Measurements from ENCODE around the gene YTHDC1. TPM values are rescaled to one million over a fixed set of nuclear protein-coding genes. Genes with fewer than 3 reads are reported as not detected.
A peak's percentile ranks its signal among the peaks of the same experiment; 100 is the strongest.

YTHDC1 gene
- total RNA-seq, 6 experiments from 2014 or later = 41.3 to 51.8 (median 50.1) TPM

DNA sequence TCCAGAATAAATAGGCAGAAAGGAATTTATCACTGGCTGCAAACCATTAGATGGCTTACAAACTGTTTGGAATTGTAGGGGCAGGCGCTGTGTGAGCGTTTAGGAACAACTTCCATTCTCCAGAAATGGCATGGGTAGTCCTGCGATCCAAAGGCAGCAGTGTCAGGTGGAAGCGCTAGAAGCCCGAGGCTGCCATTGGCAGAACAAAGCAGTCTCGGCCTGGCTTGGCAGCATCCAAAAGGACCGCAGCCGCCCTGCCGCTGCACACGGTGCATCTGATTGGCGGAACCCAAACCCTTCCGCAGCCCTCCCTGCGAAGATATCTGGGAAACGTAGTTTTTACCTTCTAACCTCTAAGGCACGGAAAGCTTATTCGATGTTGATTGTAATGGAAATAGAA is 23.6 kb upstream of the YTHDC1 start:
- H3K27ac Mint-ChIP-seq = no peak overlapping the region
- no peaks in the 10 kb centered on the region for H3K36me3 Mint-ChIP-seq (ENCODE audit: low read depth)
- no peak for DNase-seq
- peak overlapping the region; percentile 73; the same call in 1 of the 2 replicates for H3K4me3 Mint-ChIP-seq
- H3K9me3 Mint-ChIP-seq = no peaks in the 10 kb centered on the region
- H3K4me1 Mint-ChIP-seq (ENCODE audit: low read depth) = peaks cover 42% of the 10 kb centered on the region
- peaks cover 3% of the 10 kb centered on the region; the same call in 1 of the 2 replicates for H3K27me3 Mint-ChIP-seq (ENCODE audit: insufficient read depth)
- TF ChIP-seq, protein P1, sequence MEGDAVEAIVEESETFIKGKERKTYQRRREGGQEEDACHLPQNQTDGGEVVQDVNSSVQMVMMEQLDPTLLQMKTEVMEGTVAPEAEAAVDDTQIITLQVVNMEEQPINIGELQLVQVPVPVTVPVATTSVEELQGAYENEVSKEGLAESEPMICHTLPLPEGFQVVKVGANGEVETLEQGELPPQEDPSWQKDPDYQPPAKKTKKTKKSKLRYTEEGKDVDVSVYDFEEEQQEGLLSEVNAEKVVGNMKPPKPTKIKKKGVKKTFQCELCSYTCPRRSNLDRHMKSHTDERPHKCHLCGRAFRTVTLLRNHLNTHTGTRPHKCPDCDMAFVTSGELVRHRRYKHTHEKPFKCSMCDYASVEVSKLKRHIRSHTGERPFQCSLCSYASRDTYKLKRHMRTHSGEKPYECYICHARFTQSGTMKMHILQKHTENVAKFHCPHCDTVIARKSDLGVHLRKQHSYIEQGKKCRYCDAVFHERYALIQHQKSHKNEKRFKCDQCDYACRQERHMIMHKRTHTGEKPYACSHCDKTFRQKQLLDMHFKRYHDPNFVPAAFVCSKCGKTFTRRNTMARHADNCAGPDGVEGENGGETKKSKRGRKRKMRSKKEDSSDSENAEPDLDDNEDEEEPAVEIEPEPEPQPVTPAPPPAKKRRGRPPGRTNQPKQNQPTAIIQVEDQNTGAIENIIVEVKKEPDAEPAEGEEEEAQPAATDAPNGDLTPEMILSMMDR (IDR thresholded peaks at IDR 0.05) = no peak

DNA sequence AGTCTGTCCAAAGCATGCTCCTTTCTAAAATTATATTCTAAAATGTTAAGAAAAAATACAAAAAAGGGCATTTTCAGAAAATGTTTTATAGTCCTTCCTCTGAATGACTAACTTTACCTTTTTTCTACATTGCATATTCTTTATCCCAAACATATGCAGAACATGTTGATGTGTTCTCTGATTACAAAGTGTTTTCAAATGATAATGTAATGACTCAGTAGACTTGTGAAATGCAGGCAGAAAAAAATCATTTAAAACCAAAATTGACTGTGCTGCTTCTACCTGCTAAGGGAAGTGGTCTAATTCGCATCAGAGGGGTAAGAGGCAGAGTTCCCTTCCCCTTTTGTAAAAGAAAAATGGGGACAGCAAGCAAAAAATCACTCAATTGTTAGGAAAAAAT is 22.7 kb upstream of the YTHDC1 start:
- H3K27ac Mint-ChIP-seq = peak overlapping the region; percentile 27; the same call in 1 of the 2 replicates
- peak; percentile 15 for DNase-seq
- peaks cover 51% of the 10 kb centered on the region for H3K4me1 Mint-ChIP-seq (ENCODE audit: low read depth)
- H3K9me3 Mint-ChIP-seq = no peaks in the 10 kb centered on the region
- peaks cover 3% of the 10 kb centered on the region; the same call in 1 of the 2 replicates for H3K27me3 Mint-ChIP-seq (ENCODE audit: insufficient read depth)
- H3K36me3 Mint-ChIP-seq (ENCODE audit: low read depth) = no peaks in the 10 kb centered on the region
- H3K4me3 Mint-ChIP-seq = peak overlapping the region; percentile 19; the same call in 1 of the 2 replicates
- TF ChIP-seq, protein P1 (IDR thresholded peaks at IDR 0.05) = no peak

DNA sequence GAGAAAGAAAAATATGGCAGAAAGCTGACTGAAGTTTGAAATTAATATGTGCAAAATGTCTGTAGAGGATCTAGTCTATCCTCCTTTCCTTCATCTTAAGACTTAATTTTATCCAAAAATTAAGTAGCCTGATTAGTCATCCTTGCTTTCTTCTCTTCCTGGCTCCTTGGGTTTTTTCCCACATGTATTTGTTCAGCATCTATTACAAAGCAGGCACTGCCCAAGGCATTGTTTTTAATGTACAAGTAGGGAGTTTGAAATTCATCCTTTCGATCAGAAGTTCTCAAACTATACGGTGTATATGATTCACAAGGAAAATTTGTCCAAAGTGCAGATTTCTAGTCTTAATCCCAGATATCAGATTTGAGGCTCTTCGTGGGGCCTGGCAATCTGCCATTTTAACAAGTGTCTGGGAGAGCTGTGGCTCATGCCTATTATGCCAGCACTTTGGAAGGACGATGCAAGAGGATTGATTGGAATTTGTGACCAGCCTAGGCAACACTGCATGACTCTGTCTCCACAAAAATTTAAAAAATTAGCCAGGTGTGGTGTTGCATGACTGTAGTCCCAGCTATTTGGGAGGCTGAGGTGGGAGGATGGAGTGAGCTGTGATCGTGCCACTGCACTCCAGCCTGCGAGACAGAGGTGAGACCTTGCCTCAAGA is 19.4 kb upstream of the YTHDC1 start:
- H3K4me1 Mint-ChIP-seq (ENCODE audit: low read depth) = peaks cover 49% of the 10 kb centered on the region
- peaks cover 9% of the 10 kb centered on the region for H3K36me3 Mint-ChIP-seq (ENCODE audit: low read depth)
- peak overlapping the region; percentile 75 for H3K4me3 Mint-ChIP-seq
- no peaks in the 10 kb centered on the region; the same call in none of the 2 replicates for H3K27me3 Mint-ChIP-seq (ENCODE audit: insufficient read depth)
- TF ChIP-seq, protein P1 (IDR thresholded peaks at IDR 0.05) = no peak
- H3K27ac Mint-ChIP-seq = peak overlapping the region; percentile 80
- peak; percentile 65 for DNase-seq
- H3K9me3 Mint-ChIP-seq = peaks cover 7% of the 10 kb centered on the region

DNA sequence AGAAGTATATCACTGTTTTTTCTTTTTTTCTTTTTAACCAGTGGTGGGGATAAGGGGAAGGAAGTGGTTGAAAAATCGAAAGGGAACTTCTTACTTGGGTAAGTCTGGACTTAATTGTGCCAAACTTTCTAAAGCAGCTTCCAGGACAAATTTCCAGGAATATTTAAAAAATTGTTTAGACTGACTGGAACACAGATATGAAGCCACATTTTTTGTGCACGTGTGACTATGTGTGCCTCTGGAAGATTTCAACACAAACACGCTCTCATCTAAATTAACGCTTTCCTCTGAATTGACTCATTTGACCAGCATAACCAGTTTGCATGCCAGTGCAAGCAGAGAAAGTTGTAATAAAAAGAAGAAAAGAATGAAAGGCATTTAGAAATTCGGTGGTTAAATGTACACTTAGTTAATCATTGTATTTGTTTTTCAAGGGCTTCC is 18.8 kb upstream of the YTHDC1 start:
- H3K27me3 Mint-ChIP-seq (ENCODE audit: insufficient read depth) = no peaks in the 10 kb centered on the region; the same call in none of the 2 replicates
- TF ChIP-seq, protein P1 (IDR thresholded peaks at IDR 0.05) = no peak
- peak overlapping the region; percentile 75 for H3K4me3 Mint-ChIP-seq
- H3K36me3 Mint-ChIP-seq (ENCODE audit: low read depth) = peaks cover 15% of the 10 kb centered on the region
- DNase-seq = peak; percentile 83
- H3K27ac Mint-ChIP-seq = peak overlapping the region; percentile 80
- H3K4me1 Mint-ChIP-seq (ENCODE audit: low read depth) = peaks cover 48% of the 10 kb centered on the region
- H3K9me3 Mint-ChIP-seq = peaks cover 12% of the 10 kb centered on the region

DNA sequence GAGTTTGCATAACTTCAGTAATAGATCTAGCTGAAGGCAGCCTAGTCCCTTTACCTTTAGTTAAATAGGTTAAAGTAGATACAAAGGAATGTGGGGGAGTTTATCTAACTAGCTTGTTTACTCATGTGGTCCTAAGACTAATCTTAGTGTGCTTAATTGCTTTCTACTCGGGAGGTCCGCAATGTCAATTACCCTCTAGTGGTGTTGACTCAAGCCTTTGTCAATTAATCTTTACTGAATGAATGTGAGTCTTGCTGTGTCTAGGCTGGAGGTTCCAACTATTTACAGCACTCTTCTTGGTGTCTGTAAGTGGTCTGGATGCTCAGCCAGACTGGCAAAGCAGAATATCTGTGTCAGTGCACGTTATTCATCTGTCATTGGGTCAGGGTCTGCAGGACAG is 17.9 kb upstream of the YTHDC1 start:
- peak overlapping the region; percentile 80; the same call in 1 of the 2 replicates for H3K27ac Mint-ChIP-seq
- H3K36me3 Mint-ChIP-seq (ENCODE audit: low read depth) = peaks cover 16% of the 10 kb centered on the region
- peak overlapping the region; percentile 75 for H3K4me3 Mint-ChIP-seq

More for the DNA sequence above, 17.9 kb upstream of the YTHDC1 start:
- peaks cover 39% of the 10 kb centered on the region for H3K4me1 Mint-ChIP-seq (ENCODE audit: low read depth)
- peaks cover 14% of the 10 kb centered on the region for H3K9me3 Mint-ChIP-seq
- DNase-seq = no peak
- TF ChIP-seq, protein P1 (IDR thresholded peaks at IDR 0.05) = no peak
- no peaks in the 10 kb centered on the region; the same call in none of the 2 replicates for H3K27me3 Mint-ChIP-seq (ENCODE audit: insufficient read depth)
